K562 (cell line): ENCODE data around the gene PRDM1. TPM values are rescaled to one million over a fixed set of nuclear protein-coding genes. Genes with fewer than 3 reads are reported as not detected.

Experiments used
- BCLAF1 ChIP-seq, 2 experiments: fragments of 450-650 bp in 1 of 2; IDR thresholded peaks; 2 replicates each; pipeline ENCODE4 v1.6.1; 2011 to 2017; ENCODE audit warnings: low read depth in 2 of 2, antibody characterized with exemption in 1 of 2, borderline replicate concordance in 1 of 2, low read length in 1 of 2, mild to moderate bottlenecking in 1 of 2, mixed read lengths in 1 of 2; ENCODE audit not compliant: control insufficient read depth in 1 of 2
- CTBP1 ChIP-seq: fragments of 450-650 bp; IDR thresholded peaks from 2 replicates; pipeline ENCODE4 v1.6.1; 2016; ENCODE audit warnings: borderline replicate concordance
- HCFC1 ChIP-seq: IDR thresholded peaks from 2 replicates; pipeline ENCODE4 v1.6.1; 2012; ENCODE audit warnings: low read depth, low read length, improper control_type of control experiment
- HOMEZ ChIP-seq: fragments of 250-450 bp; sonication (Bioruptor Pico); IDR thresholded peaks from 2 replicates; pipeline ENCODE4 v1.4.0; 2020; ENCODE audit warnings: mild to moderate bottlenecking, moderate library complexity
- JUNB ChIP-seq: fragments of 450-650 bp; formaldehyde crosslinking; conservative IDR thresholded peaks from 2 replicates; pipeline ENCODE4 v1.4.0; 2020; ENCODE audit warnings: mild to moderate bottlenecking
- NELFE ChIP-seq: IDR thresholded peaks from 2 replicates; pipeline ENCODE4 v1.6.1; 2011; ENCODE audit warnings: mild to moderate bottlenecking; ENCODE audit not compliant: insufficient read depth, insufficient read length
- POLR2AphosphoS5 ChIP-seq: IDR thresholded peaks from 2 replicates; pipeline ENCODE4 v1.6.1; 2011; ENCODE audit warnings: mild to moderate bottlenecking, low read depth, low read length, moderate library complexity; ENCODE audit not compliant: control insufficient read depth, insufficient read depth
- SIN3A ChIP-seq, 2 experiments: fragments of 150-350 bp in 1 of 2; IDR thresholded peaks; 2 replicates each; pipeline ENCODE4 v1.6.1; 2011 to 2016; ENCODE audit warnings: borderline replicate concordance in 2 of 2, low read depth in 2 of 2, low read length in 2 of 2, mild to moderate bottlenecking in 2 of 2, moderate library complexity in 2 of 2; ENCODE audit not compliant: control insufficient read depth in 1 of 2
- TAF7 ChIP-seq: fragments of 450-650 bp; IDR thresholded peaks from 2 replicates; pipeline ENCODE4 v1.6.1; 2016; ENCODE audit warnings: missing genetic modification characterization, missing compliant biosample characterization
- TFAM ChIP-seq: fragments of 250-450 bp; sonication (Bioruptor Pico); conservative IDR thresholded peaks from 2 replicates; pipeline ENCODE4 v1.5.0; 2021; ENCODE audit warnings: mild to moderate bottlenecking, moderate library complexity
- XRCC4 ChIP-seq: IDR thresholded peaks from one replicate; pipeline ENCODE4 v1.6.1; 2011; ENCODE audit not compliant: insufficient read depth, insufficient read length; ENCODE audit errors: extremely low read depth
- ZFX ChIP-seq: sonication (generic); formaldehyde crosslinking; IDR thresholded peaks from 2 replicates; pipeline ENCODE4 v1.8.0; 2022; ENCODE audit warnings: mild to moderate bottlenecking, missing genetic modification reagents, moderate library complexity
- ZNF384 ChIP-seq: IDR thresholded peaks from 2 replicates; pipeline ENCODE4 v1.6.1; 2012; ENCODE audit warnings: low read depth, low read length, improper control_type of control experiment
- ZNF408 ChIP-seq: fragments of 250-450 bp; sonication (Bioruptor Pico); IDR thresholded peaks from 2 replicates; pipeline ENCODE4 v1.4.0; 2020; ENCODE audit warnings: low read depth, mild to moderate bottlenecking, moderate library complexity
- ZNF586 ChIP-seq: fragments of 450-650 bp; formaldehyde crosslinking; conservative IDR thresholded peaks from 2 replicates; pipeline ENCODE4 v1.4.0; 2020; ENCODE audit warnings: mild to moderate bottlenecking, moderate library complexity
- polyA plus RNA-seq, 8 experiments: library from polyadenylated mRNA; depleted of rRNA in 4 of 8; stranded (reverse) in 5 of 8; unstranded in 3 of 8; fragments of >200 nt; fragmentation: Nextera tagmentation in 2 of 8; fragmentation: Illumina TruSeq in 1 of 8; extraction: Ambion mirVana in 2 of 8; extraction: Trizol in 1 of 8; gene quantifications; 2 replicates each; pipeline versions ENCODE4 v1.2.1 to v1.2.3, GENCODE V29; 2011 to 2014; ENCODE audit warnings: inconsistent platforms in 1 of 8, missing spikeins in 1 of 8
- total RNA-seq, 7 experiments: library from RNA; depleted of rRNA in 6 of 7; stranded (reverse); fragments of >200 nt in 6 of 7; fragmentation: Illumina TruSeq in 2 of 7; extraction: Trizol in 2 of 7; gene quantifications; 2 replicates each; pipeline versions ENCODE4 v1.2.1 to v1.2.3, GENCODE V29; 2011 to 2021; ENCODE audit warnings: low replicate concordance in 1 of 7
- TF ChIP-seq, protein P1 (sequence below): sonication (generic); formaldehyde crosslinking; IDR thresholded peaks from 2 replicates; pipeline ENCODE4 v1.8.0; 2022; ENCODE audit warnings: mild to moderate bottlenecking, missing genetic modification reagents
- TF ChIP-seq, protein P2 (sequence below): IDR thresholded peaks from 2 replicates; pipeline ENCODE4 v1.6.1; 2012; ENCODE audit warnings: low read depth, low read length, improper control_type of control experiment, borderline replicate concordance

Gene PRDM1
- total and polyA plus RNA-seq, 9 of the 15 experiments (the other 6 are each of a cell fraction or from before 2014, with no cell fraction given): 0.09 to 0.89 (median 0.27) TPM

- TF ChIP-seq SIN3A (IDR thresholded peaks at IDR 0.05; ENCODE audit: borderline replicate concordance in 2 of 2, control insufficient read depth in 1 of 2, low read depth in 2 of 2, low read length in 2 of 2): no peak
- no peak for TF ChIP-seq ZNF384
- TF ChIP-seq, protein P1, sequence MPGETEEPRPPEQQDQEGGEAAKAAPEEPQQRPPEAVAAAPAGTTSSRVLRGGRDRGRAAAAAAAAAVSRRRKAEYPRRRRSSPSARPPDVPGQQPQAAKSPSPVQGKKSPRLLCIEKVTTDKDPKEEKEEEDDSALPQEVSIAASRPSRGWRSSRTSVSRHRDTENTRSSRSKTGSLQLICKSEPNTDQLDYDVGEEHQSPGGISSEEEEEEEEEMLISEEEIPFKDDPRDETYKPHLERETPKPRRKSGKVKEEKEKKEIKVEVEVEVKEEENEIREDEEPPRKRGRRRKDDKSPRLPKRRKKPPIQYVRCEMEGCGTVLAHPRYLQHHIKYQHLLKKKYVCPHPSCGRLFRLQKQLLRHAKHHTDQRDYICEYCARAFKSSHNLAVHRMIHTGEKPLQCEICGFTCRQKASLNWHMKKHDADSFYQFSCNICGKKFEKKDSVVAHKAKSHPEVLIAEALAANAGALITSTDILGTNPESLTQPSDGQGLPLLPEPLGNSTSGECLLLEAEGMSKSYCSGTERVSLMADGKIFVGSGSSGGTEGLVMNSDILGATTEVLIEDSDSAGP: no peak
- TF ChIP-seq HCFC1: no peak
- TF ChIP-seq ZNF586 (CRISPR knock-in tag): no peak
- TF ChIP-seq NELFE: no peak
- TF ChIP-seq HOMEZ (CRISPR knock-in tag): no peak
- no peak for TF ChIP-seq ZNF408 (CRISPR knock-in tag)
- TF ChIP-seq TFAM (CRISPR knock-in tag): no peak
- TF ChIP-seq BCLAF1 (IDR thresholded peaks at IDR 0.05; ENCODE audit: borderline replicate concordance in 1 of 2, control insufficient read depth in 1 of 2, low read depth in 2 of 2, low read length in 1 of 2): no peak
- no peak for TF ChIP-seq XRCC4
- TF ChIP-seq ZFX (CRISPR knock-in tag): no peak
- peak; percentile 84 for TF ChIP-seq CTBP1
- TF ChIP-seq, protein P2, sequence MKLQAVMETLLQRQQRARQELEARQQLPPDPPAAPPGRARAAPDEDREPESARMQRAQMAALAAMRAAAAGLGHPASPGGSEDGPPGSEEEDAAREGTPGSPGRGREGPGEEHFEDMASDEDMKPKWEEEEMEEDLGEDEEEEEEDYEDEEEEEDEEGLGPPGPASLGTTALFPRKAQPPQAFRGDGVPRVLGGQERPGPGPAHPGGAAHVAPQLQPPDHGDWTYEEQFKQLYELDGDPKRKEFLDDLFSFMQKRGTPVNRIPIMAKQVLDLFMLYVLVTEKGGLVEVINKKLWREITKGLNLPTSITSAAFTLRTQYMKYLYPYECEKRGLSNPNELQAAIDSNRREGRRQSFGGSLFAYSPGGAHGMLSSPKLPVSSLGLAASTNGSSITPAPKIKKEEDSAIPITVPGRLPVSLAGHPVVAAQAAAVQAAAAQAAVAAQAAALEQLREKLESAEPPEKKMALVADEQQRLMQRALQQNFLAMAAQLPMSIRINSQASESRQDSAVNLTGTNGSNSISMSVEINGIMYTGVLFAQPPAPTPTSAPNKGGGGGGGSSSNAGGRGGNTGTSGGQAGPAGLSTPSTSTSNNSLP: no peak
- peak; percentile 31; the same call in 1 of the 2 replicates for TF ChIP-seq POLR2AphosphoS5
- TF ChIP-seq TAF7 (tag): no peak
- TF ChIP-seq JUNB (CRISPR knock-in tag): peak; percentile 68; the same call in 1 of the 2 replicates
Measured at GRCh38 chr6:106134906-106135634, 48.9 kb downstream of the PRDM1 start (continued).
